B cell (primary cell): ENCODE data around the gene RPS21. TPM values are rescaled to one million over a fixed set of nuclear protein-coding genes. Genes with fewer than 3 reads are reported as not detected.

ENCODE experiments used
- ATAC-seq: fragments of 200-7000 bp; cut with Tn5 transposase; one replicate; pipeline ENCODE4 v1.10.0; 2021; ENCODE audit warnings: low read depth, mild to moderate bottlenecking, moderate number of reproducible peaks, moderate library complexity
- CTCF ChIA-PET: fragments of 350-600 bp; sonication (Branson Sonifier 250); formaldehyde crosslinking; loops from one replicate; lab custom pipeline; 2021; ENCODE audit warnings: antibody characterized with exemption, inconsistent platforms; lab: Charles Lee
- POLR2A ChIA-PET: fragments of 350-600 bp; sonication (Branson Sonifier 250); formaldehyde crosslinking; loops from one replicate; lab custom pipeline; 2021; ENCODE audit warnings: antibody characterized with exemption; lab: Charles Lee
- DNase-seq: peaks from one replicate; pipeline ENCODE4 v3.0.0; 2013
- H2AFZ ChIP-seq: 2 replicates; pipeline ENCODE4 v1.6.1; 2012; ENCODE audit warnings: mild to moderate bottlenecking, low read depth, low read length; ENCODE audit not compliant: insufficient read depth, poor library complexity, severe bottlenecking
- H3K27ac ChIP-seq, 2 donors: 1 replicate in 1 of 2; 2 replicates in 1 of 2; pipeline ENCODE4 v1.5.1; 2012 to 2013; ENCODE audit warnings: low read length in 2 of 2, mild to moderate bottlenecking in 2 of 2, moderate library complexity in 1 of 2
- H3K27me3 ChIP-seq, 4 experiments: fragments of 200-600 bp in 1 of 4; sonication (generic) in 1 of 4; replicated peaks in 1 of 4; 1 replicate in 2 of 4; 2 replicates in 2 of 4; pipeline versions ENCODE4 v1.6.1 to v1.7.0; 2013 to 2016; ENCODE audit warnings: low read length in 3 of 4, mild to moderate bottlenecking in 2 of 4, mixed read lengths in 1 of 4, moderate library complexity in 1 of 4; ENCODE audit not compliant: insufficient read depth in 4 of 4, control insufficient read depth in 3 of 4; ENCODE audit errors: control extremely low read depth in 1 of 4
- H3K36me3 ChIP-seq, 2 experiments: replicated peaks in 1 of 2; 1 replicate in 1 of 2; 2 replicates in 1 of 2; pipeline versions ENCODE4 v1.6.1 to v1.7.1; 2013; ENCODE audit warnings: low read length in 1 of 2; ENCODE audit not compliant: insufficient read depth in 2 of 2, control insufficient read depth in 1 of 2; ENCODE audit errors: control extremely low read depth in 1 of 2, extremely low read depth in 1 of 2
- H3K4me1 ChIP-seq, 2 donors: fragments of 200-600 bp in 1 of 2; sonication (generic) in 1 of 2; 1 replicate in 1 of 2; 2 replicates in 1 of 2; pipeline versions ENCODE4 v1.5.1 to v1.6.1; 2013 to 2017; ENCODE audit warnings: low read length in 2 of 2; ENCODE audit not compliant: control insufficient read depth in 2 of 2, insufficient read depth in 2 of 2
- H3K4me2 ChIP-seq: replicated peaks from 2 replicates; pipeline ENCODE3; 2012; ENCODE audit warnings: mild to moderate bottlenecking, low read depth, low read length; ENCODE audit not compliant: poor library complexity, severe bottlenecking
- H3K4me3 ChIP-seq, 5 experiments: fragments of 200-600 bp in 1 of 5; sonication (generic) in 1 of 5; 1 replicate in 3 of 5; 2 replicates in 2 of 5; pipeline versions ENCODE4 v1.5.1 to v1.7.0; 2011 to 2016; ENCODE audit warnings: low read length in 4 of 5, mild to moderate bottlenecking in 4 of 5, low read depth in 2 of 5, control low read depth in 1 of 5, moderate library complexity in 1 of 5; ENCODE audit not compliant: insufficient read depth in 1 of 5; ENCODE audit errors: control extremely low read depth in 1 of 5, extremely low read depth in 1 of 5
- H3K79me2 ChIP-seq: fragments of 200-600 bp; sonication (generic); one replicate; pipeline ENCODE4 v1.6.0; 2016; ENCODE audit warnings: low read length; ENCODE audit not compliant: control insufficient read depth, insufficient read depth
- H3K9ac ChIP-seq: fragments of 200-600 bp; sonication (generic); 2 replicates; pipeline ENCODE4 v1.6.1; 2017; ENCODE audit warnings: mild to moderate bottlenecking, low read length, moderate library complexity
- H3K9me3 ChIP-seq, 3 donors: one replicate each; pipeline versions ENCODE4 v1.6.1 to v1.7.1; 2013; ENCODE audit warnings: low read length in 2 of 3; ENCODE audit not compliant: control insufficient read depth in 2 of 3, insufficient read depth in 1 of 3; ENCODE audit errors: control extremely low read depth in 1 of 3
- H4K20me1 ChIP-seq: 2 replicates; pipeline ENCODE4 v1.6.0; 2012; ENCODE audit warnings: mild to moderate bottlenecking, low read length; ENCODE audit not compliant: insufficient read depth, control insufficient read depth, poor library complexity, severe bottlenecking
- H3K27ac Mint-ChIP-seq: one replicate; pipeline ENCODE4 v1.8.0; 2021; ENCODE audit warnings: mixed read lengths
- H3K27me3 Mint-ChIP-seq: one replicate; pipeline ENCODE4 v1.8.0; 2021; ENCODE audit warnings: mixed read lengths
- H3K4me1 Mint-ChIP-seq: one replicate; pipeline ENCODE4 v1.8.0; 2021; ENCODE audit warnings: mixed read lengths
- H3K4me3 Mint-ChIP-seq: one replicate; pipeline ENCODE4 v1.8.0; 2021; ENCODE audit warnings: mixed read lengths
- H3K9me3 Mint-ChIP-seq: one replicate; pipeline ENCODE4 v1.8.0; 2022; ENCODE audit warnings: mixed read lengths; ENCODE audit not compliant: insufficient read depth
- CTCF ChIP-seq: fragments of 200-600 bp; IDR thresholded peaks from one replicate; pipeline ENCODE4 v1.8.0; 2022; ENCODE audit warnings: antibody characterized with exemption, mild to moderate bottlenecking
- EZH2 ChIP-seq: IDR thresholded peaks from 2 replicates; pipeline ENCODE4 v1.6.1; 2012; ENCODE audit warnings: borderline replicate concordance, low read depth, mild to moderate bottlenecking, moderate library complexity, low read length; ENCODE audit not compliant: insufficient read depth, poor library complexity, severe bottlenecking
- WGBS: methylation state at CpG from one replicate; pipeline ENCODE4 v1.1.5; 2013; ENCODE audit warnings: missing lambda C conversion rate; ENCODE audit not compliant: insufficient coverage; 5-methylcytosine and 5-hydroxymethylcytosine counted together
- intact Hi-C: fragments of 100-400 bp; cut with micrococcal nuclease; formaldehyde crosslinking; loops from one replicate; pipeline ENCODE4 v1.10.0; 2022
- polyA plus RNA-seq: library from polyadenylated mRNA; depleted of rRNA; stranded (reverse); fragments of >200 nt; gene quantifications from 2 replicates; pipeline ENCODE4 v1.2.3, GENCODE V29; 2012
- total RNA-seq, 2 donors: library from RNA; stranded (reverse); fragments of 120-200 nt in 1 of 2; gene quantifications; 1 replicate in 1 of 2; 2 replicates in 1 of 2; pipeline versions ENCODE4 v1.2.3 to v1.2.4, GENCODE V29; 2013 to 2022

Gene RPS21
- total and polyA plus RNA-seq, 2 donors (not counting 1 experiment from before 2014, with no cell fraction given): 2,653 to 9,603 TPM

DNA sequence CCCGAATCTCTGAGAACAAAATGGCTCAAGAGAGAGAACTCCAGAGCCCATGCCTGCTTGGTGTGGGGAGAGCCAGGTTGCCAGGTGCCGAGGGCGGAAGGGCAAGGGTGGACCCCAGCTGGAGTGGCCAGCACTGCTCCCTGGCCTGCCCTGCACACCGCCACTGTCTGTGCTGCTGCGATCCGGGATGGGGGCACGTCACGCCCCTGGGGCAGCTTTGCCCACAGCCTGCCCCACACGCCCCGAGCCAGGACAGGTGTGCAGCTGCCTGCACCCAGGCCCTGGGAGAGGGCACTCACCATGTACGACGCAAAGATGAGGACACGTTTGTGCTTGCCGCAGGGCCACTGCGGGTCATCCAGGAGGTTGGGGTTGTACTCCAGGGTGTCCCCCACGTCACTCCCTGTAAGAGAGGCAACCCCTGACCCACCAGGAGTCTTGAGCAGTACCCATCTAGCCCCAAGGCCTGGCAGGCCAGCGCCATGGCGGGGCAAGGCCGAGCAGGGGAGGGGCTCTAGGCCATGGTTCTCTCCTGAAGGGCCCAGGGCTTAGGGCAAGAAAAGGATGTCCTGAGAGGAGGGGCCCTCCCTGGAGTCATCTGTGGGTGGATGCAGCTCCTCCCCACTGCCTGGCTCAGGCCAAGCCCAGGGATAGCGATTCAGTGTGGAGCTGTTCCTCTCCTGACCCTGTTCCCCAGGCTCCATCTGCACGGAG, 5.9 kb downstream of the RPS21 start:
- DNase-seq (no peak), ATAC-seq (no peak)
- TF ChIP-seq EZH2 (no peak), CTCF (no peak)
- Histone ChIP-seq H4K20me1 (peaks cover 38% of the 10 kb centered on the region), H3K9ac (no peak overlapping the region), H3K4me2 (no peak overlapping the region), H3K27ac (no peak overlapping the region), H3K9me3 (no peaks in the 10 kb centered on the region), H3K4me1 (peaks cover 8 to 9% of the 10 kb centered on the region in 2 donors), H3K36me3 (peaks cover 2 to 38% of the 10 kb centered on the region in 2 experiments), H2AFZ (no peak overlapping the region), H3K27me3 (no peaks in the 10 kb centered on the region), H3K4me3 (no peak overlapping the region), H3K79me2 (peaks cover 19% of the 10 kb centered on the region)
- no peak overlapping the region for H3K27ac Mint-ChIP-seq
- H3K9me3 Mint-ChIP-seq: no peaks in the 10 kb centered on the region
- ChIA-PET POLR2A (interaction anchor here (1.1 kb wide), 1 partner anchor 401 kb away, joined by 4 read pairs; no protein-coding TSS in a partner anchor), CTCF (interaction anchor here (1.5 kb wide), 1 partner anchor 10 kb away, joined by 7 read pairs; no protein-coding TSS in a partner anchor)
- no peaks in the 10 kb centered on the region for H3K27me3 Mint-ChIP-seq
- WGBS: 96% methylated on average over 18 of the region's 21 CpGs
- H3K4me1 Mint-ChIP-seq: peaks cover 13% of the 10 kb centered on the region
- intact Hi-C loops: no loop called here
- no peak overlapping the region for H3K4me3 Mint-ChIP-seq

- WGBS: 86% methylated on average over 11 of the region's 12 CpGs
Measured at GRCh38 chr20:62393335-62393665, 6.4 kb downstream of the RPS21 start.

More at GRCh38 chr20:62393335-62393665, 6.4 kb downstream of the RPS21 start:
- DNase-seq (no peak), ATAC-seq (no peak)
- no peak overlapping the region for H3K4me3 Mint-ChIP-seq
- ChIA-PET POLR2A (interaction anchor here (1.1 kb wide), 1 partner anchor 400 kb away, joined by 4 read pairs; no protein-coding TSS in a partner anchor), CTCF (interaction anchor here (1.5 kb wide), 1 partner anchor 11 kb away, joined by 7 read pairs; no protein-coding TSS in a partner anchor)
- peaks cover 0 to 4% (median 0%) of the 10 kb centered on the region in 3 donors for H3K9me3 ChIP-seq
- no peaks in the 10 kb centered on the region for H3K9me3 Mint-ChIP-seq
- peaks cover 14% of the 10 kb centered on the region for H3K79me2 ChIP-seq
- peaks cover 8% of the 10 kb centered on the region for H3K4me1 Mint-ChIP-seq
- no peak overlapping the region for H3K4me2 ChIP-seq
- TF ChIP-seq CTCF (no peak), EZH2 (no peak)
- peaks cover 32% of the 10 kb centered on the region for H4K20me1 ChIP-seq
- H3K27me3 ChIP-seq: no peaks in the 10 kb centered on the region
- intact Hi-C loops: no loop called here
- H3K4me3 ChIP-seq: no peak overlapping the region
- peaks cover 2 to 34% of the 10 kb centered on the region in 2 experiments for H3K36me3 ChIP-seq
- no peak overlapping the region for H3K9ac ChIP-seq
- no peak overlapping the region for H3K27ac Mint-ChIP-seq
- H3K27ac ChIP-seq: no peak overlapping the region
- H2AFZ ChIP-seq: no peak overlapping the region
- peaks cover 3 to 4% of the 10 kb centered on the region in 2 donors for H3K4me1 ChIP-seq
- H3K27me3 Mint-ChIP-seq: no peaks in the 10 kb centered on the region
